K562 (cell line): ENCODE measurements around the gene RIPOR1. TPM values are rescaled to one million over a fixed set of nuclear protein-coding genes. Genes with fewer than 3 reads are reported as not detected.

Experiments
- CBFA2T3 ChIP-seq: fragments of 450-650 bp; IDR thresholded peaks from 2 replicates; pipeline ENCODE4 v1.6.1; 2017
- CBX1 ChIP-seq: sonication (generic); IDR thresholded peaks from 2 replicates; pipeline ENCODE4 v1.6.1; 2016; ENCODE audit warnings: antibody characterized with exemption, low read depth, mild to moderate bottlenecking
- IRF2 ChIP-seq: sonication (generic); formaldehyde crosslinking; IDR thresholded peaks from 2 replicates; pipeline ENCODE4 v1.8.1; 2022; ENCODE audit warnings: mild to moderate bottlenecking, missing genetic modification reagents
- POLR2AphosphoS5 ChIP-seq: IDR thresholded peaks from 2 replicates; pipeline ENCODE4 v1.6.1; 2011; ENCODE audit warnings: mild to moderate bottlenecking, low read depth, low read length, moderate library complexity; ENCODE audit not compliant: control insufficient read depth, insufficient read depth
- SAP30 ChIP-seq: fragments of 200-600 bp; sonication (generic); IDR thresholded peaks from 2 replicates; pipeline ENCODE4 v1.6.1; 2012; ENCODE audit warnings: borderline replicate concordance, low read depth, mild to moderate bottlenecking, moderate library complexity, low read length, control low read depth, inconsistent platforms; ENCODE audit not compliant: insufficient read depth, poor library complexity, severe bottlenecking
- SMARCA4 ChIP-seq: fragments of 450-650 bp; IDR thresholded peaks from 2 replicates; pipeline ENCODE4 v1.6.1; 2016
- SMARCB1 ChIP-seq: IDR thresholded peaks from 2 replicates; pipeline ENCODE4 v1.6.1; 2011; ENCODE audit warnings: improper control_type of control experiment, low read depth; ENCODE audit not compliant: insufficient read length
- TBL1XR1 ChIP-seq, 2 experiments: IDR thresholded peaks; 2 replicates each; pipeline ENCODE4 v1.6.1; 2012; ENCODE audit warnings: improper control_type of control experiment in 2 of 2, low read length in 2 of 2, mild to moderate bottlenecking in 1 of 2
- TCF3 ChIP-seq: sonication (generic); formaldehyde crosslinking; IDR thresholded peaks from 2 replicates; pipeline ENCODE4 v1.4.0; 2020; ENCODE audit warnings: mild to moderate bottlenecking, missing genetic modification reagents
- ZNF124 ChIP-seq: sonication (generic); formaldehyde crosslinking; IDR thresholded peaks from 2 replicates; pipeline ENCODE4 v1.8.1; 2022; ENCODE audit warnings: missing genetic modification reagents
- ZNF644 ChIP-seq: fragments of 200-800 bp; sonication (Bioruptor generic); IDR thresholded peaks from 2 replicates; pipeline ENCODE4 v1.6.1; 2016; ENCODE audit warnings: low read depth, missing genetic modification characterization, missing compliant biosample characterization
- polyA plus RNA-seq, 8 experiments: library from polyadenylated mRNA; depleted of rRNA in 4 of 8; stranded (reverse) in 5 of 8; unstranded in 3 of 8; fragments of >200 nt; fragmentation: Nextera tagmentation in 2 of 8; fragmentation: Illumina TruSeq in 1 of 8; extraction: Ambion mirVana in 2 of 8; extraction: Trizol in 1 of 8; gene quantifications; 2 replicates each; pipeline versions ENCODE4 v1.2.1 to v1.2.3, GENCODE V29; 2011 to 2014; ENCODE audit warnings: inconsistent platforms in 1 of 8, missing spikeins in 1 of 8
- total RNA-seq, 7 experiments: library from RNA; depleted of rRNA in 6 of 7; stranded (reverse); fragments of >200 nt in 6 of 7; fragmentation: Illumina TruSeq in 2 of 7; extraction: Trizol in 2 of 7; gene quantifications; 2 replicates each; pipeline versions ENCODE4 v1.2.1 to v1.2.3, GENCODE V29; 2011 to 2021; ENCODE audit warnings: low replicate concordance in 1 of 7
- TF ChIP-seq, protein P1 (sequence below): fragments of 200-800 bp; sonication (Bioruptor generic); IDR thresholded peaks from 2 replicates; pipeline ENCODE4 v1.6.1; 2017; ENCODE audit warnings: missing genetic modification characterization, missing compliant biosample characterization
- TF ChIP-seq, protein P2 (sequence below): fragments of 450-650 bp; IDR thresholded peaks from 2 replicates; pipeline ENCODE4 v1.7.1; 2018; ENCODE audit warnings: mild to moderate bottlenecking, low read depth; ENCODE audit not compliant: partially characterized antibody
- TF ChIP-seq, protein P3 (sequence below), 2 experiments: IDR thresholded peaks in 1 of 2; conservative IDR thresholded peaks in 1 of 2; 2 replicates each; pipeline ENCODE4 v1.6.1; 2016; ENCODE audit warnings: low read depth in 2 of 2, mild to moderate bottlenecking in 1 of 2, missing compliant biosample characterization in 1 of 2, missing genetic modification characterization in 1 of 2, moderate library complexity in 1 of 2
- TF ChIP-seq, protein P4 (sequence below): sonication (generic); formaldehyde crosslinking; IDR thresholded peaks from 2 replicates; pipeline ENCODE4 v1.8.0; 2022; ENCODE audit warnings: mild to moderate bottlenecking, missing genetic modification reagents

Gene RIPOR1
- total and polyA plus RNA-seq, 9 of the 15 experiments (the other 6 are each of a cell fraction or from before 2014, with no cell fraction given), result 0.36 to 31.1 (median 3.0) TPM

DNA sequence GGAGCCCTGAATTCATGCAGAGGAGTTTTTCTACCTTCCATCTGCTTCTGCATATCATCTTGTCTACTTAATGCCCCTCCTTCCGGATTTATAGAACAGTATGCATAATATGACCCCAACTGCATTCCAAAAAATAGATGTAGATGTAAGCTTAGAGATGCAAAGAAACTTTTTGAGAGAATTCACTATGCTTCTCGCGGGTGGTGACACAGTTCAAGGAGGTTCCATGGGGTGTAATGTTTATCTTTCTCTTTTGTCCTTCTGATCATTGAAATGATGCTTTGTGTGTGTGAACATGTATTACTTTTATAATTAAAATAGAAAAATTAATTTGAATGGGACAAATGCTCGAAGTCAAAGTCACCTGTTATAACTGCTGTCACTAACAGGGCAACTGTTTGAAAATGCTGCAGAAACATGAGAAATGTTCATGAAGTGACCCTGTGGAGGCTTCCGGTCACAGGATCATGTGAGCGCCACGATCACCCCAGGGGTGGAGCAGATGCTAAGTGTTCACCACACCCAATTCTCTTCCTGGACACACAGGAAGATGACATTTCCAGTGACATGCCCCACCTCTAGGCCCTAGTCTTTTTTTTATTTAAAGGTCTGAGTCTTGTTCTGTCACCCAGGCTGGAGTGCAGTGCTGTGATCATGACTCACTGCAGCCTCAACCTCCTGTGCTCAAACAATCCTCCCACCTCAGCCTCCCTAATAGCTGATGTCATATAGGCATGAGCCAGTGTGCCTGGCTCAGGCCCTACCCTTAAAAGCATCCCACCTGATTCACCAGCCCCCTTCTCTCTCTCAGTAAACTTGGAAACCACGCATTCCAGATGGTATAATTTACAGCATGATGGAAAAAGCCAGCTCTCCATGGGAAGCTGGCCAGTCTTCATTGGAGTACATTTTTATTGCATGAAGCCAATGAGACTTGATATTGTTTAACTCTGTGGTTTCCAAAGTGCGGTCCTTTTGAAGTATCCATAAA lies 24.3 kb upstream of the RIPOR1 start (continued):
- TF ChIP-seq, protein P1, sequence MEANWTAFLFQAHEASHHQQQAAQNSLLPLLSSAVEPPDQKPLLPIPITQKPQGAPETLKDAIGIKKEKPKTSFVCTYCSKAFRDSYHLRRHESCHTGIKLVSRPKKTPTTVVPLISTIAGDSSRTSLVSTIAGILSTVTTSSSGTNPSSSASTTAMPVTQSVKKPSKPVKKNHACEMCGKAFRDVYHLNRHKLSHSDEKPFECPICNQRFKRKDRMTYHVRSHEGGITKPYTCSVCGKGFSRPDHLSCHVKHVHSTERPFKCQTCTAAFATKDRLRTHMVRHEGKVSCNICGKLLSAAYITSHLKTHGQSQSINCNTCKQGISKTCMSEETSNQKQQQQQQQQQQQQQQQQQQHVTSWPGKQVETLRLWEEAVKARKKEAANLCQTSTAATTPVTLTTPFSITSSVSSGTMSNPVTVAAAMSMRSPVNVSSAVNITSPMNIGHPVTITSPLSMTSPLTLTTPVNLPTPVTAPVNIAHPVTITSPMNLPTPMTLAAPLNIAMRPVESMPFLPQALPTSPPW, result peak; percentile 53
- TF ChIP-seq SMARCB1, result no peak
- peak in 1 of 2 experiments; percentile 40; a peak in 1 of 4 replicates for TF ChIP-seq TBL1XR1 (IDR thresholded peaks at IDR 0.05; ENCODE audit: low read length in 2 of 2)
- TF ChIP-seq POLR2AphosphoS5, result peak; percentile 37; the same call in 1 of the 2 replicates
- peak; percentile 68; the same call in 1 of the 2 replicates for TF ChIP-seq SMARCA4
- TF ChIP-seq SAP30, result no peak
- peak; percentile 21; the same call in 1 of the 2 replicates for TF ChIP-seq CBFA2T3
- TF ChIP-seq, protein P2, sequence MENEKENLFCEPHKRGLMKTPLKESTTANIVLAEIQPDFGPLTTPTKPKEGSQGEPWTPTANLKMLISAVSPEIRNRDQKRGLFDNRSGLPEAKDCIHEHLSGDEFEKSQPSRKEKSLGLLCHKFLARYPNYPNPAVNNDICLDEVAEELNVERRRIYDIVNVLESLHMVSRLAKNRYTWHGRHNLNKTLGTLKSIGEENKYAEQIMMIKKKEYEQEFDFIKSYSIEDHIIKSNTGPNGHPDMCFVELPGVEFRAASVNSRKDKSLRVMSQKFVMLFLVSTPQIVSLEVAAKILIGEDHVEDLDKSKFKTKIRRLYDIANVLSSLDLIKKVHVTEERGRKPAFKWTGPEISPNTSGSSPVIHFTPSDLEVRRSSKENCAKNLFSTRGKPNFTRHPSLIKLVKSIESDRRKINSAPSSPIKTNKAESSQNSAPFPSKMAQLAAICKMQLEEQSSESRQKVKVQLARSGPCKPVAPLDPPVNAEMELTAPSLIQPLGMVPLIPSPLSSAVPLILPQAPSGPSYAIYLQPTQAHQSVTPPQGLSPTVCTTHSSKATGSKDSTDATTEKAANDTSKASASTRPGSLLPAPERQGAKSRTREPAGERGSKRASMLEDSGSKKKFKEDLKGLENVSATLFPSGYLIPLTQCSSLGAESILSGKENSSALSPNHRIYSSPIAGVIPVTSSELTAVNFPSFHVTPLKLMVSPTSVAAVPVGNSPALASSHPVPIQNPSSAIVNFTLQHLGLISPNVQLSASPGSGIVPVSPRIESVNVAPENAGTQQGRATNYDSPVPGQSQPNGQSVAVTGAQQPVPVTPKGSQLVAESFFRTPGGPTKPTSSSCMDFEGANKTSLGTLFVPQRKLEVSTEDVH, result peak; percentile 39
- TF ChIP-seq IRF2 (CRISPR knock-in tag), result no peak
- TF ChIP-seq, protein P3, sequence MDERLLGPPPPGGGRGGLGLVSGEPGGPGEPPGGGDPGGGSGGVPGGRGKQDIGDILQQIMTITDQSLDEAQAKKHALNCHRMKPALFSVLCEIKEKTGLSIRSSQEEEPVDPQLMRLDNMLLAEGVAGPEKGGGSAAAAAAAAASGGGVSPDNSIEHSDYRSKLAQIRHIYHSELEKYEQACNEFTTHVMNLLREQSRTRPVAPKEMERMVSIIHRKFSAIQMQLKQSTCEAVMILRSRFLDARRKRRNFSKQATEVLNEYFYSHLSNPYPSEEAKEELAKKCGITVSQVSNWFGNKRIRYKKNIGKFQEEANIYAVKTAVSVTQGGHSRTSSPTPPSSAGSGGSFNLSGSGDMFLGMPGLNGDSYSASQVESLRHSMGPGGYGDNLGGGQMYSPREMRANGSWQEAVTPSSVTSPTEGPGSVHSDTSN (CRISPR knock-in tag; IDR thresholded peaks at IDR 0.05; ENCODE audit: low read depth), result no peak
- TF ChIP-seq, protein P3 (tag; conservative IDR thresholded peaks at IDR 0.05; ENCODE audit: low read depth), result peak; percentile 58
- TF ChIP-seq CBX1, result peak; percentile 79; the same call in 1 of the 2 replicates
- no peak for TF ChIP-seq ZNF124 (CRISPR knock-in tag)
- peak; percentile 16; the same call in 1 of the 2 replicates for TF ChIP-seq TCF3 (CRISPR knock-in tag)
- TF ChIP-seq, protein P4, sequence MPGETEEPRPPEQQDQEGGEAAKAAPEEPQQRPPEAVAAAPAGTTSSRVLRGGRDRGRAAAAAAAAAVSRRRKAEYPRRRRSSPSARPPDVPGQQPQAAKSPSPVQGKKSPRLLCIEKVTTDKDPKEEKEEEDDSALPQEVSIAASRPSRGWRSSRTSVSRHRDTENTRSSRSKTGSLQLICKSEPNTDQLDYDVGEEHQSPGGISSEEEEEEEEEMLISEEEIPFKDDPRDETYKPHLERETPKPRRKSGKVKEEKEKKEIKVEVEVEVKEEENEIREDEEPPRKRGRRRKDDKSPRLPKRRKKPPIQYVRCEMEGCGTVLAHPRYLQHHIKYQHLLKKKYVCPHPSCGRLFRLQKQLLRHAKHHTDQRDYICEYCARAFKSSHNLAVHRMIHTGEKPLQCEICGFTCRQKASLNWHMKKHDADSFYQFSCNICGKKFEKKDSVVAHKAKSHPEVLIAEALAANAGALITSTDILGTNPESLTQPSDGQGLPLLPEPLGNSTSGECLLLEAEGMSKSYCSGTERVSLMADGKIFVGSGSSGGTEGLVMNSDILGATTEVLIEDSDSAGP (CRISPR knock-in tag), result no peak
- TF ChIP-seq ZNF644 (tag), result 0 out of 2 replicates have a peak, but pooled peaks have one; percentile 70
